ENCODE data around the gene MAN2B1. TPM values are rescaled to one million over a fixed set of nuclear protein-coding genes. Genes with fewer than 3 reads are reported as not detected.

The MAN2B1 gene
- total RNA-seq, 1 donor from 2014 or later, result 92.0 TPM

DNA sequence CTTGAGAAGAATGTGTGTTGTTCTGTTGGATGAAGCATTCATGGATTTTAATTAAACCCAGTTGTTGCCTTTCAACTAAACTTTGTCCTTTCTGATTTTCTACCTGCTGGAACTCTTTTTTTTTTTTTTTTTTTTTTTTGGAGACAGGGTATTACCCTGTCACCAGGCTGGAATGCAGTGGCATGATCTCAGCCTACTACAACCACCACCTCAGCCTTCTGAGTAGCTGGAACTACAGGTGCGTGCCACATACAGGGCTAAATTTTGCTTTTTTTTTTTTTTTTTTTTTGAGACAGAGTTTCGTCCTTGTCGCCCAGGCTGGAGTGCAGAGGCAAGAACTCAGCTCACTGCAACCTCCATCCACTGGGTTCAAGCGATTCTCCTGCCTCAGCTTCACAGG lies 48.9 kb downstream of the MAN2B1 start:
- DNase-seq (ENCODE audit: low read depth), result no peak

GRCh38 chr19:12611361-12611699 lies 55.2 kb downstream of the MAN2B1 start:
- peak; percentile 55 for DNase-seq (ENCODE audit: low read depth)

- DNase-seq (ENCODE audit: low read depth), result peak; percentile 92
These were observed 55.8 kb downstream of the MAN2B1 start, which contains the start of the genes ZNF490 and ZNF791 for GRCh38 chr19:12610540-12611360. Gene ZNF490, minus strand, starts transcription at chr19:12610813. Its CDS starts 133 bp downstream, at chr19:12610680. Gene ZNF791, plus strand, starts transcription at chr19:12610920. Its CDS starts 160 bp downstream, at chr19:12611080.

- no peak for DNase-seq (ENCODE audit: low read depth)
These were observed 58.9 kb downstream of the MAN2B1 start for GRCh38 chr19:12607631-12608030.

DNA sequence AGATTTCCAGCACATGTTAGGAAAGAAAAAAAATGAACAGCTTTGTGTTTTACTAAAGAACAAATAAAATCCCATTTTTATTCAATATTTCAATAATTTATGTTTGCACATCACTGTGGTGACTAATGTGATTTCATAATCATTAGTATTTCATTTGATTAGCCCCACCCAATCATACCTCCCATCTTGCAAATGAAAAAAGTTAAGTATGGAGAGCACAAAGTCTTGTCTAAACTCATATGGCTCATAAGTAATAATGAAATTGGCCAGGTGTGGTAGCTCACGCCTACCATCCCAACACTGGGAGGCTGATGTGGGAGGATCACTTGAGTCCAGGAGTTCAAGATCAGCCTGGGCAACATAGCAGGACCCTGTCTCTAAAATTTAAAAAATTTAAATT lies 59.7 kb downstream of the MAN2B1 start:
- DNase-seq (ENCODE audit: low read depth), result no peak

DNA sequence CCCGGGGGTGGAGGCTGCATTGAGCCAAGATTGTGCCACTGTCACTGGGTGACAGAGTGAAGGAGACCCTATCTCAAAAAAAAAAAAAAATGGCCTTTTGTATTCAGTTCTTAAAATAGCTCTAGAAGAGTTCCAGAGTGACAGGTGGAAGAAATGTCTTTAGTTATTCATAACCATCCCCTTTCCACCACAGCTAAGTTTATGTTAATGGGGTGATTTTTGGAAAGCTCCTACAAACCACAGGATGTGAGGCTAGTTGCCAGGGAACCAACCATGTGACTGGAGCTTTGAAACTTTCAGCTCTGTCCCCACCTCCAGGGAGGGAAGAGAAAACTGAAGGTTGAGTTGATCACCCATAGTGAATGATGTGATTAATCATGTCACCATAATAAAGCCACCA lies 62.8 kb downstream of the MAN2B1 start:
- no peak for DNase-seq (ENCODE audit: low read depth)

GRCh38 chr19:12597594-12597993 lies 68.9 kb downstream of the MAN2B1 start:
- no peak for DNase-seq (ENCODE audit: low read depth)

DNA sequence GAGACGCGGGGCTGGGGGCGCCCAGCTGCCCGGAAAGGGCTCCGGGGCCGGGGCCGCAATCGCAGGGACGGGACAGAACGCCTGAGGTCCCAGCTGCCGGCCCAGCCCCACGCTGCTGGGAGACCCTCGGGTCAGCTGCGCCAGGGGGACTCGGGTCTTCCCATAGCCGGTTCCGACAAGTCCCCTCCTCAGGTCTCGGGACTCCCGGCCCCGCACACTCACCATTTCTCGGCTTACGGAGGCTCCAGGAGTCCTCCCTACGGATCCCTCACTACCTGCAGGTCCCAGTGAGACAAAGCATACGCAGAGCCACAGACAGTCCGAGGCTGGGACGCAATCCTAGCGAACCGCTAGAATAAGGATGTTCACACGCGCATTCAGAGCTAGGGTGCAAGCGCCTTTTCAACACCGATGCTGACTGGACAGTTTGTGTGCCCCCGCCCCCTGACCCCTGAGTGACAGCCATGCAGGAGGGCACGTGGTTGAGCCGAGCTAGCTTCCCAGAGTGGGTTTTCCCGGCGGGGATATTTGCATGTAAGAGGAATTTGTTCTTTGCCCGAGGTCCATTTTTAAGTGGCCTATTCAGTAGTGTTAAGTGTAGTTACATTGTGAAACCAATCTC lies 69.5 kb downstream of the MAN2B1 start:
- peak; percentile 6 for DNase-seq (ENCODE audit: low read depth)

Other genes with a start within 250 kb of the MAN2B1 start
- 10.8 and 12.7 TPM in 2 replicates for gene ZNF443, start 225.7 kb downstream of the MAN2B1 start, total RNA-seq
- 5.2 and 8.1 TPM in 2 replicates for gene ZNF709, start 181.9 kb downstream of the MAN2B1 start, total RNA-seq
- gene ZNF564, start 115.3 kb downstream of the MAN2B1 start, total RNA-seq, result 8.3 and 19.9 TPM in 2 replicates
- 10.2 and 19.6 TPM in 2 replicates for gene ZNF490, start 55.9 kb downstream of the MAN2B1 start, total RNA-seq
- gene ZNF791, start 55.8 kb downstream of the MAN2B1 start, total RNA-seq, result 13.2 and 21.0 TPM in 2 replicates
- 7.8 and 10.3 TPM in 2 replicates for gene WDR83, start 65 bp upstream of the MAN2B1 start, total RNA-seq
- gene DHPS, start 15.1 kb upstream of the MAN2B1 start, total RNA-seq, result 42.8 and 49.1 TPM in 2 replicates
- not detected in 2 replicates for gene GNG14, start 21.3 kb upstream of the MAN2B1 start, total RNA-seq
- 10.4 and 13.1 TPM in 2 replicates for gene FBXW9, start 29.9 kb upstream of the MAN2B1 start, total RNA-seq
- gene TNPO2, start 57.2 kb upstream of the MAN2B1 start, total RNA-seq, result 17.0 and 67.3 TPM in 2 replicates
- gene TRIR, start 67.9 kb upstream of the MAN2B1 start, total RNA-seq, result 78.3 and 103 TPM in 2 replicates
- gene GET3, start 70.8 kb upstream of the MAN2B1 start, total RNA-seq, result 74.4 and 121 TPM in 2 replicates
- not detected in 2 replicates for gene BEST2, start 85.0 kb upstream of the MAN2B1 start, total RNA-seq
- 19.6 and 30.8 TPM in 2 replicates for gene HOOK2, start 108.8 kb upstream of the MAN2B1 start, total RNA-seq
- gene JUNB, start 124.7 kb upstream of the MAN2B1 start, total RNA-seq, result 120 and 130 TPM in 2 replicates
- gene PRDX2, start 135.1 kb upstream of the MAN2B1 start, total RNA-seq, result 215 and 236 TPM in 2 replicates
- not detected in 2 replicates for gene THSD8, start 135.3 kb upstream of the MAN2B1 start, total RNA-seq
- 7.7 and 19.6 TPM in 2 replicates for gene RNASEH2A, start 139.8 kb upstream of the MAN2B1 start, total RNA-seq
- not detected in 2 replicates for gene RTBDN, start 167.8 kb upstream of the MAN2B1 start, total RNA-seq
- gene MAST1, start 171.8 kb upstream of the MAN2B1 start, total RNA-seq, result 0.20 and 0.52 TPM in 2 replicates
- 18.5 and 34.9 TPM in 2 replicates for gene DNASE2, start 214.7 kb upstream of the MAN2B1 start, total RNA-seq
- not detected in 2 replicates for gene KLF1, start 220.5 kb upstream of the MAN2B1 start, total RNA-seq
- 23.4 and 36.5 TPM in 2 replicates for gene GCDH, start 224.4 kb upstream of the MAN2B1 start, total RNA-seq

Data from renal cortical epithelial cell (primary cell).